GM21619 (cell line): ENCODE measurements around the gene SLC9A8.
"Not testable (repeated sequence)": the region's sequence is repeated elsewhere in the genome, so short reads cannot be mapped to it uniquely, and the experiment has no call there.

Source experiments
- ATAC-seq: cut with Tn5 transposase; IDR thresholded peaks from one replicate; pipeline ENCODE4 v1.9.1; 2021; ENCODE audit not compliant: unreplicated experiment

Gene SLC9A8

GRCh38 chr20:49891476-49892110, 79.0 kb downstream of the SLC9A8 start:
- ATAC-seq = no peak

GRCh38 chr20:49892260-49892659, 79.6 kb downstream of the SLC9A8 start:
- ATAC-seq = no peak

GRCh38 chr20:49892817-49893216, 80.2 kb downstream of the SLC9A8 start:
- no peak for ATAC-seq

GRCh38 chr20:49893242-49894072, 80.8 kb downstream of the SLC9A8 start:
- ATAC-seq = no peak

- ATAC-seq = no peak
Measured at GRCh38 chr20:49894073-49894470, 81.4 kb downstream of the SLC9A8 start.

- not testable (repeated sequence) for ATAC-seq
Measured at GRCh38 chr20:49895474-49896093, 83.0 kb downstream of the SLC9A8 start.

GRCh38 chr20:49896204-49896603, 83.6 kb downstream of the SLC9A8 start:
- ATAC-seq = no peak

- no peak for ATAC-seq
Measured at GRCh38 chr20:49899541-49900383, 87.1 kb downstream of the SLC9A8 start.

- ATAC-seq = no peak
Measured at GRCh38 chr20:49901588-49901987, 89.0 kb downstream of the SLC9A8 start.

GRCh38 chr20:49904440-49905214, 92.0 kb downstream of the SLC9A8 start:
- no peak for ATAC-seq

GRCh38 chr20:49905415-49906091, 92.9 kb downstream of the SLC9A8 start:
- no peak for ATAC-seq

- no peak for ATAC-seq
Measured at GRCh38 chr20:49906101-49906604, 93.5 kb downstream of the SLC9A8 start.

GRCh38 chr20:49906615-49907154, 94.1 kb downstream of the SLC9A8 start:
- no peak for ATAC-seq

- ATAC-seq = no peak
Measured at GRCh38 chr20:49907405-49908257, 95.0 kb downstream of the SLC9A8 start.

- ATAC-seq = no peak
Measured at GRCh38 chr20:49908258-49908565, 95.6 kb downstream of the SLC9A8 start.

GRCh38 chr20:49909499-49910339, 97.1 kb downstream of the SLC9A8 start:
- no peak for ATAC-seq

GRCh38 chr20:49910340-49910706, 97.7 kb downstream of the SLC9A8 start:
- ATAC-seq = no peak
